Glutamatergic neuron (in vitro differentiated cells): Measurements from ENCODE around the gene ARCN1. TPM values are rescaled to one million over a fixed set of nuclear protein-coding genes. Genes with fewer than 3 reads are reported as not detected.

Experiments used
- DNase-seq: peaks from one replicate; pipeline ENCODE4 v3.0.0; 2022
- H3K27ac Mint-ChIP-seq: one replicate; pipeline ENCODE4 v1.8.0; 2020; ENCODE audit warnings: mild to moderate bottlenecking, mixed read lengths, inconsistent platforms; ENCODE audit not compliant: unreplicated experiment
- H3K27me3 Mint-ChIP-seq: one replicate; pipeline ENCODE4 v1.8.0; 2020; ENCODE audit warnings: mild to moderate bottlenecking, moderate library complexity, mixed read lengths, inconsistent platforms; ENCODE audit not compliant: unreplicated experiment
- H3K36me3 Mint-ChIP-seq: one replicate; pipeline ENCODE4 v1.8.0; 2020; ENCODE audit warnings: mild to moderate bottlenecking, mixed read lengths, inconsistent platforms; ENCODE audit not compliant: unreplicated experiment
- H3K4me1 Mint-ChIP-seq: one replicate; pipeline ENCODE4 v1.8.0; 2020; ENCODE audit warnings: mild to moderate bottlenecking, low read depth, mixed read lengths, inconsistent platforms; ENCODE audit not compliant: unreplicated experiment
- H3K4me3 Mint-ChIP-seq: one replicate; pipeline ENCODE4 v1.8.0; 2020; ENCODE audit warnings: mild to moderate bottlenecking, mixed read lengths, inconsistent platforms; ENCODE audit not compliant: unreplicated experiment
- H3K9me3 Mint-ChIP-seq: one replicate; pipeline ENCODE4 v1.8.0; 2020; ENCODE audit warnings: mild to moderate bottlenecking, moderate library complexity, mixed read lengths, inconsistent platforms; ENCODE audit not compliant: unreplicated experiment
- total RNA-seq: library from RNA; stranded (reverse); fragmentation: NEBNext Ultra II Directional; extraction: Animal tissue kit (Norgen Biotek cat#: 25700); gene quantifications from one replicate; pipeline ENCODE4 v1.2.1, GENCODE V29; 2021; ENCODE audit not compliant: unreplicated experiment
- TF ChIP-seq, protein P1 (sequence below): fragments of 200-600 bp; sonication (generic); IDR thresholded peaks from one replicate; pipeline ENCODE4 v1.5.0; 2021; ENCODE audit not compliant: partially characterized antibody, unreplicated experiment

Gene ARCN1
- total RNA-seq, 1 donor from 2014 or later, result 118 TPM

GRCh38 chr11:118530683-118531596, 41.3 kb upstream of the ARCN1 start, which contains the start of gene TMEM25:
Gene TMEM25, plus strand, starts transcription at chr11:118531192. Its CDS starts 610 bp downstream, at chr11:118531802.
- TF ChIP-seq, protein P1, sequence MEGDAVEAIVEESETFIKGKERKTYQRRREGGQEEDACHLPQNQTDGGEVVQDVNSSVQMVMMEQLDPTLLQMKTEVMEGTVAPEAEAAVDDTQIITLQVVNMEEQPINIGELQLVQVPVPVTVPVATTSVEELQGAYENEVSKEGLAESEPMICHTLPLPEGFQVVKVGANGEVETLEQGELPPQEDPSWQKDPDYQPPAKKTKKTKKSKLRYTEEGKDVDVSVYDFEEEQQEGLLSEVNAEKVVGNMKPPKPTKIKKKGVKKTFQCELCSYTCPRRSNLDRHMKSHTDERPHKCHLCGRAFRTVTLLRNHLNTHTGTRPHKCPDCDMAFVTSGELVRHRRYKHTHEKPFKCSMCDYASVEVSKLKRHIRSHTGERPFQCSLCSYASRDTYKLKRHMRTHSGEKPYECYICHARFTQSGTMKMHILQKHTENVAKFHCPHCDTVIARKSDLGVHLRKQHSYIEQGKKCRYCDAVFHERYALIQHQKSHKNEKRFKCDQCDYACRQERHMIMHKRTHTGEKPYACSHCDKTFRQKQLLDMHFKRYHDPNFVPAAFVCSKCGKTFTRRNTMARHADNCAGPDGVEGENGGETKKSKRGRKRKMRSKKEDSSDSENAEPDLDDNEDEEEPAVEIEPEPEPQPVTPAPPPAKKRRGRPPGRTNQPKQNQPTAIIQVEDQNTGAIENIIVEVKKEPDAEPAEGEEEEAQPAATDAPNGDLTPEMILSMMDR, result no peak
- H3K4me3 Mint-ChIP-seq, result peak within 1 kb of the TSS; percentile 96
- H3K27me3 Mint-ChIP-seq, result peaks cover 26% of the 10 kb centered on the region
- H3K9me3 Mint-ChIP-seq, result peaks cover 16% of the 10 kb centered on the region
- peaks cover 13% of the 10 kb centered on the region for H3K4me1 Mint-ChIP-seq
- DNase-seq, result peak; percentile 90
- no peaks in the 10 kb centered on the region for H3K36me3 Mint-ChIP-seq
- peak within 1 kb of the TSS; percentile 96 for H3K27ac Mint-ChIP-seq

- Mint-ChIP-seq H3K4me1 (peaks cover 13% of the 10 kb centered on the region), H3K36me3 (no peaks in the 10 kb centered on the region), H3K27ac (peak overlapping the region; percentile 96), H3K4me3 (peak overlapping the region; percentile 96), H3K27me3 (peaks cover 26% of the 10 kb centered on the region), H3K9me3 (peaks cover 16% of the 10 kb centered on the region)
- TF ChIP-seq, protein P1, result no peak
- DNase-seq, result no peak
Measured at GRCh38 chr11:118531597-118532084, 40.6 kb upstream of the ARCN1 start.

DNA sequence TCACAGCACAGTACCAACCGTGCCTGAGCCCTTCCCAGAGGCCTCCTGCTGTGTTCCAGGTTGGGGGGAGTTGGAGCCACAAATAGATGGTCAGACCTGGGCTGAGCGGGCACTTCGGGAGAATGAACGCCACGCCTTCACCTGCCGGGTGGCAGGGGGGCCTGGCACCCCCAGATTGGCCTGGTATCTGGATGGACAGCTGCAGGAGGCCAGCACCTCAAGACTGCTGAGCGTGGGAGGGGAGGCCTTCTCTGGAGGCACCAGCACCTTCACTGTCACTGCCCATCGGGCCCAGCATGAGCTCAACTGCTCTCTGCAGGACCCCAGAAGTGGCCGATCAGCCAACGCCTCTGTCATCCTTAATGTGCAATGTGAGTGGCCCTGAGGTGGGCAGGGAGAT, 40.1 kb upstream of the ARCN1 start:
- peaks cover 26% of the 10 kb centered on the region for H3K27me3 Mint-ChIP-seq
- TF ChIP-seq, protein P1, result no peak
- H3K4me1 Mint-ChIP-seq, result peaks cover 13% of the 10 kb centered on the region
- peak overlapping the region; percentile 96 for H3K4me3 Mint-ChIP-seq
- no peak for DNase-seq
- H3K36me3 Mint-ChIP-seq, result no peaks in the 10 kb centered on the region
- H3K9me3 Mint-ChIP-seq, result peaks cover 16% of the 10 kb centered on the region
- peak overlapping the region; percentile 96 for H3K27ac Mint-ChIP-seq

GRCh38 chr11:118532852-118533768, 39.1 kb upstream of the ARCN1 start:
- TF ChIP-seq, protein P1, result no peak
- Mint-ChIP-seq H3K4me3 (peak overlapping the region; percentile 96), H3K36me3 (peaks cover 5% of the 10 kb centered on the region), H3K27me3 (peaks cover 22% of the 10 kb centered on the region), H3K9me3 (peaks cover 16% of the 10 kb centered on the region), H3K27ac (no peak overlapping the region), H3K4me1 (peaks cover 13% of the 10 kb centered on the region)
- DNase-seq, result no peak
